ENCODE measurements around the gene GMPPA. TPM values are rescaled to one million over a fixed set of nuclear protein-coding genes. Genes with fewer than 3 reads are reported as not detected.

Gene GMPPA
- total and polyA plus RNA-seq, 9 of the 15 experiments (the other 6 are each of a cell fraction or from before 2014, with no cell fraction given), result 7.0 to 101 (median 66.7) TPM

GRCh38 chr2:219541611-219542180, 43.0 kb downstream of the GMPPA start (continued):
- TF ChIP-seq, protein P1, sequence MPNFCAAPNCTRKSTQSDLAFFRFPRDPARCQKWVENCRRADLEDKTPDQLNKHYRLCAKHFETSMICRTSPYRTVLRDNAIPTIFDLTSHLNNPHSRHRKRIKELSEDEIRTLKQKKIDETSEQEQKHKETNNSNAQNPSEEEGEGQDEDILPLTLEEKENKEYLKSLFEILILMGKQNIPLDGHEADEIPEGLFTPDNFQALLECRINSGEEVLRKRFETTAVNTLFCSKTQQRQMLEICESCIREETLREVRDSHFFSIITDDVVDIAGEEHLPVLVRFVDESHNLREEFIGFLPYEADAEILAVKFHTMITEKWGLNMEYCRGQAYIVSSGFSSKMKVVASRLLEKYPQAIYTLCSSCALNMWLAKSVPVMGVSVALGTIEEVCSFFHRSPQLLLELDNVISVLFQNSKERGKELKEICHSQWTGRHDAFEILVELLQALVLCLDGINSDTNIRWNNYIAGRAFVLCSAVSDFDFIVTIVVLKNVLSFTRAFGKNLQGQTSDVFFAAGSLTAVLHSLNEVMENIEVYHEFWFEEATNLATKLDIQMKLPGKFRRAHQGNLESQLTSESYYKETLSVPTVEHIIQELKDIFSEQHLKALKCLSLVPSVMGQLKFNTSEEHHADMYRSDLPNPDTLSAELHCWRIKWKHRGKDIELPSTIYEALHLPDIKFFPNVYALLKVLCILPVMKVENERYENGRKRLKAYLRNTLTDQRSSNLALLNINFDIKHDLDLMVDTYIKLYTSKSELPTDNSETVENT (CRISPR knock-in tag; IDR thresholded peaks at IDR 0.05), result peak; percentile 45; the same call in 1 of the 2 replicates
- TF ChIP-seq ZNF766 (CRISPR knock-in tag; conservative IDR thresholded peaks at IDR 0.05) (no peak), TEAD4 (IDR thresholded peaks at IDR 0.05; ENCODE audit: low read length) (no peak), TEAD4 (CRISPR knock-in tag; IDR thresholded peaks at IDR 0.05; ENCODE audit: borderline replicate concordance) (peak; percentile 51; the same call in 1 of the 2 replicates), ARNT (IDR thresholded peaks at IDR 0.05) (no peak), BCOR (IDR thresholded peaks at IDR 0.05) (peak; percentile 57; the same call in 1 of the 2 replicates), JUND (IDR thresholded peaks at IDR 0.05; ENCODE audit: borderline replicate concordance, low read depth, low read length) (no peak), JUND (tag; IDR thresholded peaks at IDR 0.05; ENCODE audit: borderline replicate concordance, low read depth, low read length) (0 out of 3 replicates have a peak, but pooled peaks have one; percentile 8), FOS (IDR thresholded peaks at IDR 0.05; ENCODE audit: extremely low read depth, insufficient read length) (no peak), ZBTB43 (CRISPR knock-in tag; IDR thresholded peaks at IDR 0.05) (0 out of 2 replicates have a peak, but pooled peaks have one; percentile 45), IRF2 (CRISPR knock-in tag; IDR thresholded peaks at IDR 0.05) (no peak), CHD2 (IDR thresholded peaks at IDR 0.05; ENCODE audit: low read depth, low read length) (no peak), ESRRA (IDR thresholded peaks at IDR 0.05; ENCODE audit: borderline replicate concordance, low read depth) (no peak), ZSCAN32 (CRISPR knock-in tag; IDR thresholded peaks at IDR 0.05) (no peak), POLR2H (tag; IDR thresholded peaks at IDR 0.05; ENCODE audit: low read depth) (no peak), CBFA2T3 (IDR thresholded peaks at IDR 0.05) (peak; percentile 36; the same call in 1 of the 2 replicates), MAFG (tag; conservative IDR thresholded peaks at IDR 0.05) (no peak), MTA2 (IDR thresholded peaks at IDR 0.05; ENCODE audit: low read depth) (no peak), KLF6 (CRISPR knock-in tag; IDR thresholded peaks at IDR 0.05; ENCODE audit: borderline replicate concordance) (0 out of 2 replicates have a peak, but pooled peaks have one; percentile 13), RBM22 (IDR thresholded peaks at IDR 0.05; ENCODE audit: low read depth, low read length, poor library complexity, severe bottlenecking) (peak; percentile 68), BACH1 (tag; IDR thresholded peaks at IDR 0.05) (no peak), NR4A1 (CRISPR knock-in tag; IDR thresholded peaks at IDR 0.05) (no peak), NR4A1 (tag; IDR thresholded peaks at IDR 0.05) (peak; percentile 83), MBD1 (CRISPR knock-in tag; IDR thresholded peaks at IDR 0.05) (no peak)

Data from K562 (cell line).